ENCODE data around the gene USP12. TPM values are rescaled to one million over a fixed set of nuclear protein-coding genes. Genes with fewer than 3 reads are reported as not detected.

The USP12 gene
- total and polyA plus RNA-seq, 3 donors from 2014 or later: 24.3 to 30.2 (median 26.1) TPM

DNA sequence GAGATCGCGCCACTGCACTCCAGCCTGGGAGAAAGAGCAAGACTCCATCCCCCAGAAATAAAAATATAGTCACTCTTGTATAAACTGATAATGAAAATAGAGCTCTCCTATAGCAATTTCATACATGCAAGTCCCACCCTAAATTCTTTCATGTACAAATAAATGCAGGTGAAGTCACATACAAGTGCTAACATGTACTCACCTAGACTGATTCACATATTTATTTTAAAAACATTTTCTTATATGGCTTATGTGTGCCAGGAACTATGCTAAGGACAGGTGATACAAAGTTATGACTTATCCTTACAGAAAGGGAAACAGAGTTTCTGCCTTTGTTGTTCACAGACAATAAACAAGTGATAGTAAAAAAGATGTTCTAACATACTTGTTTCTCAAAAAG lies 32.0 kb downstream of the USP12 start:
- Histone ChIP-seq H3K27me3 (no peaks in the 10 kb centered on the region), H3K4me1 (no peaks in the 10 kb centered on the region), H3K36me3 (ENCODE audit: low read depth, missing control alignments) (no peaks in the 10 kb centered on the region), H3K4me3 (no peak overlapping the region), H3K9me3 (no peaks in the 10 kb centered on the region), H3K27ac (no peak overlapping the region)
- DNase-seq: no peak
- intact Hi-C loops (cut with DNase I; ENCODE audit: low total_unique reads): no loop called here
- TF ChIP-seq CTCF (IDR thresholded peaks at IDR 0.05) (no peak), POLR2A (IDR thresholded peaks at IDR 0.05) (no peak)
- 94 to 100% methylated on average over 2 of the region's 2 CpGs for WGBS, 2 donors

DNA sequence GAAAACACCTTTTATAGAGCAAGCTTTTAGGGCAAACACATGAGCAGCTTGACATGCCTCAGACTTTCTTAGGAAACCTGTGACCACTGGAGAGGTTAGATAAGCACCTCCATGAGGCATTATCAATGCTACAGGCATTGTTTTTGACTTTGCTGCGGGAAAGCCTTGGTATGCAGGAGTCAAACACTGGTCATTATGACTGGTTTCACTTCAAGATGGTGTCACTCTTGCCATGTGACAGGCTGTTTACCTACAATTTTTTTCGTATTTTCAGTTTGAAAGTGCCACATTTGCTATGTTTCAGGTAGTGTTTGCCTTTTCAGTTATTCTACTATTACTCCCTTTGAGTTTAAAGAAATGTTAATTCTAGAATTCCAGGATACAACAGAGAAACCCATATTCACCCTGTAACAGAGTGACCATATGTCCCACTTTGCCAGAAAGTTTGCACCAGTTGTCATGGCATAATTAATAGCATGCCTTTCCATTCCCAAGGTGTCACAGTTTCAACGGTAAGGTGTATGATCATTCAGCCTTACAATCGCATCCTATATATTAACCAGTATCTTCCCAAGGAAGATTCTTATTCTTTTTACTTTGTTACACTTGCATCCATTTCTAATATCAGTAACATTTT lies 33.0 kb downstream of the USP12 start:
- Histone ChIP-seq H3K9me3 (no peaks in the 10 kb centered on the region), H3K27ac (no peak overlapping the region), H3K4me1 (peaks cover 5% of the 10 kb centered on the region), H3K27me3 (no peaks in the 10 kb centered on the region), H3K36me3 (ENCODE audit: low read depth, missing control alignments) (no peaks in the 10 kb centered on the region), H3K4me3 (no peak overlapping the region)
- 90% methylated on average over 4 of the region's 4 CpGs for WGBS, 2 donors
- intact Hi-C loops (cut with DNase I; ENCODE audit: low total_unique reads): no loop called here
- no peak for TF ChIP-seq POLR2A (IDR thresholded peaks at IDR 0.05)
- TF ChIP-seq CTCF (IDR thresholded peaks at IDR 0.05): no peak
- DNase-seq: no peak

DNA sequence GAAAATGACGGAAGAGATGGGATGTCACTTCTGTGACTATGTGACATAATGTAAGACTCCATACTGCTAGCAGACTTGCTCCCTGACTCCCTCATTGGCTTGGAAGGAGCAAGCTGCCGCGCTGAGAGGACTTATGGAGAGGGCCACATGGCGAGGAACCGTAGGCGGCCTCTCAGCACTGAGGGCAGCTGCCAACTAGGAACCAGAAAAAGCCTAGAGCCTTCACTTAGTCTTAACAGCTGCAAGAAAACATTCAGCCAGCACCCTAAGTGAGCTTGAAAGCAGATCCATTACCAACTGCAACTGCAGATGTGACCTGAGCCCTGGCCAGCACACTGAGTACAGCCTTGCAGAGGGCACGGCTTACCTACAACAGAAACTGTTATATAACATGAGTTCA lies 33.9 kb downstream of the USP12 start:
- H3K4me1 ChIP-seq: peaks cover 5% of the 10 kb centered on the region
- no peak for DNase-seq
- intact Hi-C loops (cut with DNase I; ENCODE audit: low total_unique reads): no loop called here
- no peaks in the 10 kb centered on the region for H3K9me3 ChIP-seq
- H3K27me3 ChIP-seq: no peaks in the 10 kb centered on the region
- H3K4me3 ChIP-seq: no peak overlapping the region
- 82 to 86% methylated on average over 6 to 7 of the region's 7 CpGs for WGBS, 2 donors
- TF ChIP-seq POLR2A (IDR thresholded peaks at IDR 0.05): no peak
- TF ChIP-seq CTCF (IDR thresholded peaks at IDR 0.05): no peak
- no peaks in the 10 kb centered on the region for H3K36me3 ChIP-seq (ENCODE audit: low read depth, missing control alignments)
- no peak overlapping the region for H3K27ac ChIP-seq

- no peak for TF ChIP-seq POLR2A (IDR thresholded peaks at IDR 0.05)
- TF ChIP-seq CTCF (IDR thresholded peaks at IDR 0.05): no peak
- Histone ChIP-seq H3K36me3 (ENCODE audit: low read depth, missing control alignments) (no peaks in the 10 kb centered on the region), H3K9me3 (no peaks in the 10 kb centered on the region), H3K27me3 (no peaks in the 10 kb centered on the region), H3K27ac (no peak overlapping the region), H3K4me1 (peaks cover 5% of the 10 kb centered on the region), H3K4me3 (no peak overlapping the region)
- intact Hi-C loops (cut with DNase I; ENCODE audit: low total_unique reads): no loop called here
- 78 to 91% methylated on average over 5 of the region's 5 CpGs for WGBS, 2 donors
- no peak for DNase-seq
Measured at GRCh38 chr13:27135023-27135422, 36.6 kb downstream of the USP12 start.

DNA sequence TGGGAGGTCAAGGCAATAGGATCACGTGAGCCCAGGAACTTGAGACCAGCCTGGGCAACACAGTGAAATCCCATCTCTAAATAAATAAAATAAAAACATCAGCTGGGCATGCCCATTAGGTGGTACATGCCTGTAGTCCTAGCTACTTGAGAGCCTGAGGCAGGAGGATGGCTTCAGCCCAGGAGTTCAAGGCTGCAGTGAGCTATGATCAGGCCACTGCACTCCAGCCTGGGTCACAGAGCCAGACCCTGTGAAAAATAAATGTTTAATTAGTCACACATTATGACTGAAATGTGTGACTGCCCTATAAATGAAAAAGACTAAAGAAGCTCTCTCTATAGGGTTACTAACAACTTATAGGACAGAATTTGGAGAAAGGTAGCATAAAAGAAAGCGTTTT lies 37.7 kb downstream of the USP12 start:
- 94% methylated on average over 2 of the region's 2 CpGs for WGBS, 2 donors
- no peak for TF ChIP-seq CTCF (IDR thresholded peaks at IDR 0.05)
- TF ChIP-seq POLR2A (IDR thresholded peaks at IDR 0.05): no peak
- no peak overlapping the region for H3K4me3 ChIP-seq
- no peaks in the 10 kb centered on the region for H3K27me3 ChIP-seq
- H3K9me3 ChIP-seq: no peaks in the 10 kb centered on the region
- intact Hi-C loops (cut with DNase I; ENCODE audit: low total_unique reads): no loop called here
- no peak for DNase-seq
- H3K27ac ChIP-seq: no peak overlapping the region
- peaks cover 5% of the 10 kb centered on the region for H3K4me1 ChIP-seq
- no peaks in the 10 kb centered on the region for H3K36me3 ChIP-seq (ENCODE audit: low read depth, missing control alignments)
